Heart right ventricle (tissue), 16 donors: ENCODE data around the gene ORAI2. TPM values are rescaled to one million over a fixed set of nuclear protein-coding genes. Genes with fewer than 3 reads are reported as not detected.

Experiments used
- ATAC-seq, 8 donors: fragments of 200-7000 bp; cut with Tn5 transposase; one replicate each; pipeline ENCODE4 v1.9.1; 2020; ENCODE audit warnings: mild to moderate bottlenecking in 8 of 8, moderate library complexity in 8 of 8, moderate number of reproducible peaks in 1 of 8
- DNase-seq, 2 donors: peaks; one replicate each; pipeline ENCODE4 v3.0.0-alpha.2; 2020
- H3K27ac ChIP-seq, 10 donors: fragments of 200-600 bp; sonication (generic) in 2 of 10; one replicate each; pipeline versions ENCODE4 v1.5.0 to v1.8.0; 2020 to 2022; ENCODE audit warnings: mild to moderate bottlenecking in 3 of 10
- H3K27me3 ChIP-seq, 7 donors: fragments of 200-600 bp; one replicate each; pipeline ENCODE4 v1.8.0; 2021 to 2022; ENCODE audit warnings: mild to moderate bottlenecking in 2 of 7
- H3K36me3 ChIP-seq, 9 donors: fragments of 200-600 bp; sonication (generic) in 1 of 9; one replicate each; pipeline versions ENCODE4 v1.5.0 to v1.8.0; 2020 to 2022; ENCODE audit warnings: mild to moderate bottlenecking in 2 of 9
- H3K4me1 ChIP-seq, 9 donors: fragments of 200-600 bp; sonication (generic) in 1 of 9; one replicate each; pipeline versions ENCODE4 v1.5.0 to v1.8.0; 2020 to 2022; ENCODE audit warnings: mild to moderate bottlenecking in 4 of 9
- H3K4me3 ChIP-seq, 10 donors: fragments of 200-600 bp; sonication (generic) in 2 of 10; one replicate each; pipeline versions ENCODE4 v1.5.0 to v1.8.0; 2020 to 2022; ENCODE audit warnings: mild to moderate bottlenecking in 7 of 10, moderate library complexity in 2 of 10
- H3K9me3 ChIP-seq, 11 donors: fragments of 200-600 bp in 10 of 11; sonication (generic) in 2 of 11; one replicate each; pipeline versions ENCODE4 v1.5.0 to v1.8.0; 2013 to 2022; ENCODE audit warnings: mild to moderate bottlenecking in 2 of 11, control low read depth in 1 of 11, moderate library complexity in 1 of 11
- CTCF ChIP-seq, 9 donors: fragments of 200-600 bp; sonication (generic) in 2 of 9; IDR thresholded peaks; one replicate each; pipeline versions ENCODE4 v1.5.0 to v1.8.0; 2021 to 2022; ENCODE audit warnings: antibody characterized with exemption in 9 of 9, mild to moderate bottlenecking in 5 of 9, moderate library complexity in 1 of 9
- WGBS, 2 donors: extraction: QIAGEN DNeasy Blood & Tissue Kit; methylation state at CpG; one replicate each; pipeline ENCODE4 v1.1.7; 2013; ENCODE audit warnings: inconsistent platforms in 1 of 2; 5-methylcytosine and 5-hydroxymethylcytosine counted together
- intact Hi-C, 10 donors: fragments of 100-400 bp; cut with DNase I; formaldehyde crosslinking; loops; one replicate each; pipeline versions ENCODE4 v1.11.1 to v1.14.2; 2022
- polyA plus RNA-seq, 2 donors: library from polyadenylated mRNA; stranded (reverse); fragments of 200-250 nt; gene quantifications; one replicate each; pipeline ENCODE4 v1.2.3, GENCODE V29; 2013
- total RNA-seq, 10 donors: library from RNA; stranded (reverse); fragmentation: NEBNext Ultra II Directional in 3 of 10; extraction: Animal tissue kit (Norgen Biotek cat#: 25700) in 3 of 10; gene quantifications; one replicate each; pipeline versions ENCODE4 v1.2.1 to v1.2.4, GENCODE V29; 2021 to 2023
- donor health status: Arrhythmogenic right ventricular cardiomyopathy.
- donor health status: ischemic (EF 13 %, LVEDD 7.1; RV severe dilation, severe dysfunction).
- donor health status: healthy with polysubstance abuse.
- donor health status: DM: no; HTN: yes; CAD: no.
- donor health status: DM: no; HTN: no; CAD: no.
- donor health status: ischemic (EF 25% LVEDD 6.9; RV normal size, moderate dysfunction).
- donor health status: ischemic (EF 25% LVEDD 5.7; RV mildly dilated, moderate dysfunction).
- donor health status: healthy.
- donor health status: DM: yes; HTN: yes; CAD: no.
- donor health status: Ischemic cardiomyopathy.
- donor health status: ischemic (EF 35%, LVEDD 5.7; RV mildly dilated, moderate dysfunction).
- donor health status: nonischemic (EF 11% LVEDD 7.7; RV severe dilation, severe dysfunction).
- donor health status: DM: yes; HTN: yes; CAD: no.
- donor health status: PGD.
- donor health status: ischemic (EF 29% LVEDD 5.4; RV normal size, mild dysfunction).
- donor health status: nonischemic (EF 23%, LVEDD 6.1; RV moderate dilation, normal function).

ORAI2 gene
- total and polyA plus RNA-seq, 12 donors, result 1.7 to 11.6 (median 3.7) TPM

GRCh38 chr7:102390697-102391484 is 42.5 kb upstream of the ORAI2 start:
- H3K4me1 ChIP-seq, result peaks cover 0 to 8% (median 6%) of the 10 kb centered on the region in 9 donors
- intact Hi-C loops, result loop anchor here (1.0 to 10.0 kb wide), 10 partner anchors 104 to 849 kb away; partner anchors contain the start of gene SH2B2 (in 1 of the 10)
- no peak overlapping the region for H3K27ac ChIP-seq
- DNase-seq (peak; percentile 78 to 81), ATAC-seq (peak; percentile 74 to 84 (median 82))
- H3K36me3 ChIP-seq, result peaks cover 0 to 55% (median 0%) of the 10 kb centered on the region in 9 donors
- H3K27me3 ChIP-seq, result no peaks in the 10 kb centered on the region
- no peak overlapping the region for H3K4me3 ChIP-seq
- no peaks in the 10 kb centered on the region for H3K9me3 ChIP-seq
- 64 to 68% methylated on average over 10 to 12 of the region's 12 CpGs for WGBS, 2 donors
- TF ChIP-seq CTCF (IDR thresholded peaks at IDR 0.05), result peak; percentile 82 to 96 (median 93)

- Histone ChIP-seq H3K9me3 (no peaks in the 10 kb centered on the region), H3K36me3 (peaks cover 0 to 41% (median 0%) of the 10 kb centered on the region in 9 donors), H3K27me3 (no peaks in the 10 kb centered on the region), H3K27ac (no peak overlapping the region), H3K4me3 (no peak overlapping the region), H3K4me1 (peaks cover 0 to 16% (median 11%) of the 10 kb centered on the region in 9 donors)
- intact Hi-C loops, result loop anchor here in 3 of 10 donors (5.0 to 10.0 kb wide), 3 partner anchors 110 to 850 kb away; no protein-coding TSS in a partner anchor
- TF ChIP-seq CTCF (IDR thresholded peaks at IDR 0.05), result no peak
- no peak for DNase-seq
- no peak for ATAC-seq
- 89 to 100% methylated on average over 1 of the region's 1 CpG for WGBS, 2 donors
These were observed 41.0 kb upstream of the ORAI2 start for GRCh38 chr7:102392330-102392729.

GRCh38 chr7:102393467-102393866 is 39.9 kb upstream of the ORAI2 start:
- no peak overlapping the region for H3K4me3 ChIP-seq
- H3K36me3 ChIP-seq, result peaks cover 0 to 41% (median 0%) of the 10 kb centered on the region in 9 donors
- intact Hi-C loops, result loop anchor here in 3 of 10 donors (5.0 to 10.0 kb wide), 3 partner anchors 111 to 851 kb away; no protein-coding TSS in a partner anchor
- TF ChIP-seq CTCF (IDR thresholded peaks at IDR 0.05), result no peak
- no peaks in the 10 kb centered on the region for H3K27me3 ChIP-seq
- DNase-seq (no peak), ATAC-seq (no peak)
- 88 to 91% methylated on average over 9 of the region's 9 CpGs for WGBS, 2 donors
- H3K27ac ChIP-seq, result no peak overlapping the region
- no peaks in the 10 kb centered on the region for H3K9me3 ChIP-seq
- H3K4me1 ChIP-seq, result peaks cover 0 to 18% (median 14%) of the 10 kb centered on the region in 9 donors

- no peak for TF ChIP-seq CTCF (IDR thresholded peaks at IDR 0.05)
- DNase-seq, result no peak
- peaks cover 0 to 52% (median 14%) of the 10 kb centered on the region in 9 donors for H3K36me3 ChIP-seq
- peak overlapping the region; percentile 43 to 94 (median 87) for H3K27ac ChIP-seq
- H3K4me3 ChIP-seq, result peak overlapping the region; percentile 76 to 99 (median 96)
- H3K9me3 ChIP-seq, result no peaks in the 10 kb centered on the region
- H3K27me3 ChIP-seq, result no peaks in the 10 kb centered on the region
- peak in 3 of 8 donors; percentile 2 to 4 (median 4) for ATAC-seq
- WGBS, 2 donors, result 14 to 18% methylated on average over 9 of the region's 9 CpGs
- H3K4me1 ChIP-seq, result peaks cover 0 to 17% (median 14%) of the 10 kb centered on the region in 9 donors
- intact Hi-C loops, result loop anchor here in 1 of 10 donors (10.0 kb wide), 1 partner anchor 851 kb away; no protein-coding TSS in a partner anchor
These were observed 37.8 kb upstream of the ORAI2 start for GRCh38 chr7:102395592-102395872.
